Left ventricle myocardium inferior (tissue), 1 donor: ENCODE data around the gene CDKL5. TPM values are rescaled to one million over a fixed set of nuclear protein-coding genes. Genes with fewer than 3 reads are reported as not detected.

Experiments
- DNase-seq: peaks from one replicate; pipeline ENCODE4 v3.0.0-alpha.2; 2020
- H3K27ac ChIP-seq: fragments of 200-600 bp; replicated peaks from 2 replicates; pipeline ENCODE4 v1.8.0; 2021
- H3K27me3 ChIP-seq: fragments of 200-600 bp; 2 replicates; pipeline ENCODE4 v1.8.0; 2021; ENCODE audit warnings: low read depth
- H3K36me3 ChIP-seq: fragments of 200-600 bp; 2 replicates; pipeline ENCODE4 v1.8.0; 2021
- H3K4me1 ChIP-seq: fragments of 200-600 bp; 2 replicates; pipeline ENCODE4 v1.8.0; 2021
- H3K4me3 ChIP-seq: fragments of 200-600 bp; 2 replicates; pipeline ENCODE4 v1.8.0; 2021; ENCODE audit warnings: mild to moderate bottlenecking, moderate library complexity
- H3K9me3 ChIP-seq: fragments of 200-600 bp; replicated peaks from 2 replicates; pipeline ENCODE4 v1.8.0; 2021
- intact Hi-C: fragments of 100-400 bp; cut with micrococcal nuclease; formaldehyde crosslinking; loops from one replicate; pipeline ENCODE4 v1.11.0; 2022
- total RNA-seq: library from RNA; stranded (reverse); fragmentation: NEBNext Ultra II Directional; extraction: Animal tissue kit (Norgen Biotek cat#: 25700); gene quantifications from one replicate; pipeline ENCODE4 v1.2.1, GENCODE V29; 2021
- TF ChIP-seq, protein P1 (sequence below): fragments of 200-600 bp; IDR thresholded peaks from 2 replicates; pipeline ENCODE4 v1.8.0; 2021; ENCODE audit warnings: antibody characterized with exemption, mild to moderate bottlenecking, borderline replicate concordance
- donor health status: DM: no; HTN: yes; CAD: no; lungs with severe emphysema.

The CDKL5 gene
- total RNA-seq, 1 donor from 2014 or later: 9.3 TPM

DNA sequence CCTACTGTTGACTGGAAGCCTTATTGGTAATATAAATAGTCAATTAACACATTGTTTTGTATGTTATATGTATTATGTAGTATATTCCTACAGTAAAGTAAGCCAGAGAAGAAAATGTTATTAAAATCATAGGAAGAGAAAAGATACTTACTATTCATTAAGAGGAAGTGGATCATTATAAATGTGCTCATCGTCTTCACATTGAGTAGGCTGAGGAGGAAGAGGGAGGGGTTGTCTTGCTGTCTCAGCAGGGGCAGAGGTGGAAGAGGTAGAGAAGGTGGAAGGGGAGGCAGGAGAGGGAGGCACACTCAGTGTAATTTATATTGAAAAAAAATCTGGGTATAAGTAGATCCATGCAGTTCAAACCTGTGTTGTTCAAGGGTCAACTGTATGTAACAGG, 10.6 kb downstream of the CDKL5 start:
- Histone ChIP-seq H3K4me3 (no peak overlapping the region), H3K27me3 (no peaks in the 10 kb centered on the region), H3K27ac (no peak overlapping the region), H3K36me3 (no peaks in the 10 kb centered on the region), H3K9me3 (no peaks in the 10 kb centered on the region), H3K4me1 (no peaks in the 10 kb centered on the region)
- TF ChIP-seq, protein P1, sequence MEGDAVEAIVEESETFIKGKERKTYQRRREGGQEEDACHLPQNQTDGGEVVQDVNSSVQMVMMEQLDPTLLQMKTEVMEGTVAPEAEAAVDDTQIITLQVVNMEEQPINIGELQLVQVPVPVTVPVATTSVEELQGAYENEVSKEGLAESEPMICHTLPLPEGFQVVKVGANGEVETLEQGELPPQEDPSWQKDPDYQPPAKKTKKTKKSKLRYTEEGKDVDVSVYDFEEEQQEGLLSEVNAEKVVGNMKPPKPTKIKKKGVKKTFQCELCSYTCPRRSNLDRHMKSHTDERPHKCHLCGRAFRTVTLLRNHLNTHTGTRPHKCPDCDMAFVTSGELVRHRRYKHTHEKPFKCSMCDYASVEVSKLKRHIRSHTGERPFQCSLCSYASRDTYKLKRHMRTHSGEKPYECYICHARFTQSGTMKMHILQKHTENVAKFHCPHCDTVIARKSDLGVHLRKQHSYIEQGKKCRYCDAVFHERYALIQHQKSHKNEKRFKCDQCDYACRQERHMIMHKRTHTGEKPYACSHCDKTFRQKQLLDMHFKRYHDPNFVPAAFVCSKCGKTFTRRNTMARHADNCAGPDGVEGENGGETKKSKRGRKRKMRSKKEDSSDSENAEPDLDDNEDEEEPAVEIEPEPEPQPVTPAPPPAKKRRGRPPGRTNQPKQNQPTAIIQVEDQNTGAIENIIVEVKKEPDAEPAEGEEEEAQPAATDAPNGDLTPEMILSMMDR: no peak
- intact Hi-C loops: no loop called here
- no peak for DNase-seq

DNA sequence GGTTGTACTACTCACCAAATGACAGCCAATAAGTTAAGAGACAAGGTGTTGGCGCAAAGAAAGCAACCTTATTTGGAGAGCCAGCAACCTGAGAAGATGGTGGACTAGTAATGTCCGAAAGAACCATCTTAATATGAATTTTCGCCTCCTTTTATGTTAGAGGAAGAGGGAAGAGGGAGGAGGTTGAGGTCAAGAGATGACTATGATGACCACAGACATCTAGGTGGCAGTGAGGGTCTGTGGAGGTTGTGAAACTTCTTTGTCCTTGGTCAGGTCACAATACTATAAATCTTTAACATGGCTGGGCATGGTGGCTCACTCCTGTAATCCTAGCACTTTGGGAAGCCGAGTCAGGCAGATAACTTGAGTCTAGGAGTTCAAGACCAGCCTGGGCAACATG, 15.4 kb downstream of the CDKL5 start:
- Histone ChIP-seq H3K36me3 (no peaks in the 10 kb centered on the region), H3K27ac (no peak overlapping the region), H3K4me1 (no peaks in the 10 kb centered on the region), H3K4me3 (no peak overlapping the region), H3K9me3 (no peaks in the 10 kb centered on the region), H3K27me3 (no peaks in the 10 kb centered on the region)
- TF ChIP-seq, protein P1: no peak
- no peak for DNase-seq
- intact Hi-C loops: no loop called here

DNA sequence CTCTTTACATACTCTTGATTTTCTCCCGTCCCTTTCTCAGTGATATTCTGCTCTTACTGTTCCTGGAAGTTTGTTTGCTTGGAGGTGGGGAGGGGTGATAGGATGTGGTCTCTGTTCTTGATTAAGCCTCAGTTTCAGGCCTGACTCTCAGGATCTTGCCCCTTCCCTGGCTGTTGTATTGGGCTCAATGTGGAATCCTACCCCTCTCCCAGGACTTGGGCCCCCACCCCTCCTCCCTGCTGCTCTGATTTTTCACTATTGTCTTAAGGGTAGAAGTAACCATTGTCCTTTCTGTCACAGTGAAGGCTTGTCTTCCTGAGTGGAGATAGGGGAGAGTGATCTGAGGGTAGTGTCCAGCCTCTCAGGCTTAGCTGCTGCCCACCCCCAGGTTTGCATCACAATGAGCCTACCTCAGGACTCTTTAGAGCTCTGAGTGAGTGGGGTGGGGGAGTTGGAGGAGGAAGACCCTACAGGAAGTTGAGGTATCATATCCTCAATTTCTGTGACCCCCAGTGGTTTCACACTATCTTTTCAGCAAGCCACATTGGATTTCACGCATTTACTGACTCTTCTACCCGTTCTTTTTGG, 16.5 kb downstream of the CDKL5 start:
- H3K9me3 ChIP-seq: no peaks in the 10 kb centered on the region
- intact Hi-C loops: no loop called here
- H3K4me3 ChIP-seq: no peak overlapping the region
- no peaks in the 10 kb centered on the region for H3K27me3 ChIP-seq
- no peaks in the 10 kb centered on the region for H3K4me1 ChIP-seq
- TF ChIP-seq, protein P1: no peak
- H3K36me3 ChIP-seq: no peaks in the 10 kb centered on the region
- DNase-seq: no peak
- H3K27ac ChIP-seq: no peak overlapping the region

DNA sequence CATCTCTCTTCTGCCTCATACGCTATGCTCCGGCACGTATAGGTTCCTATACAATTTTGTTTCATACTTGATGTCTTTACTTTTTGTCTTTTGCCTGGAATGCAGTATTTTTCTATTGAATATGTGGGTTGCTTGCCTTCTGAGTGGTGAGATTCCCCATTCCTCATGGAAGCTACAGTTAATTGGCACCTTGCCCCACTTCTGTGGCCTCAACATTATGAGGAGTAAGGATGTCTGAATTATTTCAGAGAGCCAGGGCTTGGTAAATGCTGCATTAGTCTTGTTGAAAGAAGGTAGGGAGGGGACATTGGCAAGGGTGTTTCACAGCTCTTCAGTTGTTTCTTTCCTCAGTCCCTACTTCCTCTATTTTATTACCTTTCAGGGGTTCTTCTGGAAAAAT, 23.0 kb downstream of the CDKL5 start:
- intact Hi-C loops: no loop called here
- Histone ChIP-seq H3K36me3 (no peaks in the 10 kb centered on the region), H3K4me3 (no peak overlapping the region), H3K27ac (no peak overlapping the region), H3K9me3 (no peaks in the 10 kb centered on the region), H3K27me3 (no peaks in the 10 kb centered on the region), H3K4me1 (no peaks in the 10 kb centered on the region)
- TF ChIP-seq, protein P1: no peak
- no peak for DNase-seq

DNA sequence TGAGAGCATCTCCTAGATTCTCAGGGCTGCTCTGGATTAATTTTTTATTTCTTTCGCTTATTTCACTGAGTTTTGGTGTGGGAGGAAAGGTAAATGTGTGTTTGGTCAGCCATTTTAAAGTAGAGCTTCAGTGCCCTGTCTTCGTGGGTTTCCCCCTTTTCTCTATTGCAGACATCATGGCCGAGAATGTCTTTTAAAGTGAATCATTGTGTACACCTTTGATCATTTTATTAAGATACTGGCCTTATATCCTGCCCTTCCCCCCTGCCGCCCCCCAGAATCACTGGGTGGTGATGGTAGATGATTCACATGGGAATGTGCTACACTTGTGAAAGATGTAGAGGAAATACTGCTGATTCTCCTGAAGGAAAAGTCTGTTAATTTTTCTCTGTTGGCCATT, 23.8 kb downstream of the CDKL5 start:
- TF ChIP-seq, protein P1: no peak
- Histone ChIP-seq H3K4me3 (no peak overlapping the region), H3K36me3 (no peaks in the 10 kb centered on the region), H3K4me1 (no peaks in the 10 kb centered on the region), H3K27ac (no peak overlapping the region), H3K27me3 (no peaks in the 10 kb centered on the region), H3K9me3 (no peaks in the 10 kb centered on the region)
- DNase-seq: no peak
- intact Hi-C loops: no loop called here
